Activated B cell treated with CpG ODN at 0.5 μM for 24 hours (primary cell): ENCODE measurements around the gene KAT2B. TPM values are rescaled to one million over a fixed set of nuclear protein-coding genes. Genes with fewer than 3 reads are reported as not detected.

Experiments
- ATAC-seq: fragments of 200-7000 bp; cut with Tn5 transposase; one replicate; pipeline ENCODE4 v1.10.0; 2021; ENCODE audit warnings: low read depth, mild to moderate bottlenecking, moderate library complexity
- CTCF ChIA-PET: fragments of 350-600 bp; sonication (Branson Sonifier 250); formaldehyde crosslinking; loops from one replicate; lab custom pipeline; 2021; ENCODE audit warnings: antibody characterized with exemption; lab: Charles Lee
- POLR2A ChIA-PET: fragments of 350-600 bp; sonication (Branson Sonifier 250); formaldehyde crosslinking; loops from one replicate; lab custom pipeline; 2021; ENCODE audit warnings: antibody characterized with exemption; lab: Charles Lee
- DNase-seq: peaks from one replicate; pipeline ENCODE4 v3.0.0; 2022
- H3K27ac Mint-ChIP-seq: one replicate; pipeline ENCODE4 v1.8.0; 2020; ENCODE audit warnings: mixed read lengths
- H3K27me3 Mint-ChIP-seq: one replicate; pipeline ENCODE4 v1.8.0; 2021; ENCODE audit warnings: mixed read lengths
- H3K36me3 Mint-ChIP-seq: one replicate; pipeline ENCODE4 v1.8.0; 2021; ENCODE audit warnings: low read depth, mixed read lengths
- H3K4me1 Mint-ChIP-seq: one replicate; pipeline ENCODE4 v1.8.0; 2021; ENCODE audit warnings: mixed read lengths
- H3K4me3 Mint-ChIP-seq: one replicate; pipeline ENCODE4 v1.8.0; 2020; ENCODE audit warnings: mild to moderate bottlenecking, mixed read lengths
- H3K9me3 Mint-ChIP-seq: one replicate; pipeline ENCODE4 v1.8.0; 2020; ENCODE audit warnings: mixed read lengths
- intact Hi-C: fragments of 100-400 bp; cut with micrococcal nuclease; formaldehyde crosslinking; loops from one replicate; pipeline ENCODE4 v1.15.1; 2024
- total RNA-seq: library from RNA; stranded (reverse); gene quantifications from 2 replicates; pipeline ENCODE4 v1.2.3, GENCODE V29; 2022
- TF ChIP-seq, protein P1 (sequence below): fragments of 200-600 bp; IDR thresholded peaks from one replicate; pipeline ENCODE4 v1.8.0; 2022; ENCODE audit warnings: antibody characterized with exemption, mild to moderate bottlenecking

Gene KAT2B
- total RNA-seq, 1 donor from 2014 or later: 35.9 TPM

DNA sequence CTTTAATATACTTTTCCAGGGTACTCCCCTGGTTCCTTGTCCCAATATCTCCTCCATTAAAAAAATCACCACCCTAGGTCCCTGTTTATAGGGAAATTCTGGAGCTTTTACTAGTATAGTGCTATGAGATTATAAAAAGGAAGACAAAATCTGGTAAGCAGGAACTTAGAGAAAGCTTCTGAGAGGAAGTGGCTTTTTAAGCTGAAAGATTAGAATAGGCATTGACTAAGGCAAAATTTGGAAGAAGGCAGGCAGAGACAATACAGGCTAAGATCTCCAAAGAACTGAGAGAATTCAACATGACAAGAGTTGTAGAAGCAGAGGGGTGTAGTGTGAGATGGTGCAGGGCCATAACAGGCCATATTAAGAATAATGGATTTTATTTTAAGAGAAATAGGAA is 120.0 kb downstream of the KAT2B start:
- Mint-ChIP-seq H3K9me3 (no peaks in the 10 kb centered on the region), H3K4me1 (peaks cover 38% of the 10 kb centered on the region), H3K4me3 (no peak overlapping the region), H3K27me3 (no peaks in the 10 kb centered on the region), H3K27ac (peak overlapping the region; percentile 60), H3K36me3 (peaks cover 12% of the 10 kb centered on the region)
- intact Hi-C loops: loop anchor here (2.0 kb wide), 2 partner anchors 15 to 17 kb away; no protein-coding TSS in a partner anchor
- TF ChIP-seq, protein P1, sequence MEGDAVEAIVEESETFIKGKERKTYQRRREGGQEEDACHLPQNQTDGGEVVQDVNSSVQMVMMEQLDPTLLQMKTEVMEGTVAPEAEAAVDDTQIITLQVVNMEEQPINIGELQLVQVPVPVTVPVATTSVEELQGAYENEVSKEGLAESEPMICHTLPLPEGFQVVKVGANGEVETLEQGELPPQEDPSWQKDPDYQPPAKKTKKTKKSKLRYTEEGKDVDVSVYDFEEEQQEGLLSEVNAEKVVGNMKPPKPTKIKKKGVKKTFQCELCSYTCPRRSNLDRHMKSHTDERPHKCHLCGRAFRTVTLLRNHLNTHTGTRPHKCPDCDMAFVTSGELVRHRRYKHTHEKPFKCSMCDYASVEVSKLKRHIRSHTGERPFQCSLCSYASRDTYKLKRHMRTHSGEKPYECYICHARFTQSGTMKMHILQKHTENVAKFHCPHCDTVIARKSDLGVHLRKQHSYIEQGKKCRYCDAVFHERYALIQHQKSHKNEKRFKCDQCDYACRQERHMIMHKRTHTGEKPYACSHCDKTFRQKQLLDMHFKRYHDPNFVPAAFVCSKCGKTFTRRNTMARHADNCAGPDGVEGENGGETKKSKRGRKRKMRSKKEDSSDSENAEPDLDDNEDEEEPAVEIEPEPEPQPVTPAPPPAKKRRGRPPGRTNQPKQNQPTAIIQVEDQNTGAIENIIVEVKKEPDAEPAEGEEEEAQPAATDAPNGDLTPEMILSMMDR: no peak
- ATAC-seq (peak; percentile 21), DNase-seq (no peak)
- ChIA-PET POLR2A (interaction anchor here (1.2 to 1.4 kb wide), 2 partner anchors 26 to 31 kb away, joined by 3 to 4 read pairs; partner anchors contain the start of gene SGO1), CTCF (no interaction called here)

DNA sequence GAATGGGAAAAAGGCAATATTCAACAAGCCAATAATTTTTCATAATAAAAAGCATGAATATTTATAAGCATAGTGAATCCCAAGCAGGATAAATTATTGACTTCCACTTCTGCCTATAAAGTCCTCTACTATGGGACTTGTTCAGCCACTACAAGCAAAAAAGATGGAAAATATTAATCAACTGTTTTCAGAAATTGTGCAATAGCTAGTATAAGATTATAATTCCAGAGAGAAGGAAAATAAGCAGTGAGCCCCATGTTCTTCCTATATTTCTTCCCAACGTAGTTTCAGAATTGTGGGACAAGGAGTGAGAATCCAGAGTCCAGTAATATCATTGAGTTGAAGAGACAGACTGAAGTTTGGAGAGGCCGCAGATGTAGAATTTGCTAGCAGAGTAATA is 121.5 kb downstream of the KAT2B start:
- no peaks in the 10 kb centered on the region for H3K27me3 Mint-ChIP-seq
- no peaks in the 10 kb centered on the region for H3K9me3 Mint-ChIP-seq
- ATAC-seq (no peak), DNase-seq (no peak)
- peaks cover 10% of the 10 kb centered on the region for H3K36me3 Mint-ChIP-seq
- H3K27ac Mint-ChIP-seq: no peak overlapping the region
- POLR2A ChIA-PET: no interaction called here
- H3K4me1 Mint-ChIP-seq: peaks cover 43% of the 10 kb centered on the region
- no peak overlapping the region for H3K4me3 Mint-ChIP-seq
- TF ChIP-seq, protein P1: no peak
- intact Hi-C loops: loop anchor here (2.0 kb wide), 2 partner anchors 15 to 17 kb away; no protein-coding TSS in a partner anchor
- CTCF ChIA-PET: no interaction called here

DNA sequence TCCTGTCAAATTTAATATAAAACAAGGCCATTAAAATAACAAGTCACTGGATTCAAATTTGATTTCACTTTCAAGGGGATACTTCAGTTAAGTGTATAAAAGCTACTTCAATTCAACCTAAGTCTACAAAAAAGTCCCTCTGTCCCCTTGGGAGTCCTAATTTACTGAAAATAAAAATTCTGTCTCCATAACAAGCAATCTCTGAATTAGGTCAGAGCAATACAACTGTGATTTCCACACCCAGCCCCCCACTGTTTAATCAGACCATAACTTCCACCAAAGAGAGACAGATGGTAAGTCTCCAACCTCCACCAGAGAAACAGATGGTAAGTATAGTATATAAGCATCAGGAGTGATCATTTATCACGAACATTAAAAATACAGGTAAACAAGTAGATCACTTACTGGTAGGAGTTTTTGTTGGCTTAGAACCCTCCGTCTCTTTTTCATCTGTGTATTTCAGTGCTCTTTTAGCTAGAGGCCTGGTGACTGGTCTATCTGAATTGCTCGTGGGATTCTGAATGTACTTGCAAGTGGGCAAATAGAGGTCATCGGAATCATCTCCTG is 133.7 kb downstream of the KAT2B start:
- ATAC-seq (peak; percentile 50), DNase-seq (no peak)
- POLR2A ChIA-PET: interaction anchor here (1.0 kb wide), 1 partner anchor 134 kb away, joined by 3 read pairs; the partner anchor contains the start of gene KAT2B
- Mint-ChIP-seq H3K4me1 (peaks cover 13% of the 10 kb centered on the region), H3K9me3 (no peaks in the 10 kb centered on the region), H3K4me3 (no peak overlapping the region), H3K27me3 (no peaks in the 10 kb centered on the region), H3K36me3 (peaks cover 43% of the 10 kb centered on the region), H3K27ac (no peak overlapping the region)
- intact Hi-C loops: no loop called here
- CTCF ChIA-PET: no interaction called here
- TF ChIP-seq, protein P1: no peak

DNA sequence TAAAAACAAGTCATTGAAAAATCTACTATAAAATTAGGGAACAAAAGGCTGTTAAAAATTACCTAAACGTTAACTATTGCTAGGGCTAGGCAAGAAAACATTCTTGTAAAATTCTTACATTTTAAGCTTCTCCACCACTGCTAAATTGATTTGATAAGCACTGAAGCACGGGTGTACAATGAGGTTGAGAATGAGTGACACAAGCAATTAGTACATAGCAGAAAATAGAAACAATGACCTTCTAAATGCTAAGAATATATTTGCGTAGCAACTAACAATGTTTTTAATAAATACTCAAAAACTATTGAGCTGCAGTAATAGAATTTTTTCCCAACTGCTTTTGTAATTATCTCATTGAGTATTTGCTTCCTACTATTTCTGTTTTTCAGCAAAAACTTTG is 141.0 kb downstream of the KAT2B start:
- intact Hi-C loops: loop anchor here (10.0 kb wide), 1 partner anchor 296 kb away; no protein-coding TSS in a partner anchor
- peaks cover 33% of the 10 kb centered on the region for H3K36me3 Mint-ChIP-seq
- H3K9me3 Mint-ChIP-seq: no peaks in the 10 kb centered on the region
- H3K27me3 Mint-ChIP-seq: no peaks in the 10 kb centered on the region
- no peak for ATAC-seq
- no peak overlapping the region for H3K4me3 Mint-ChIP-seq
- no peak overlapping the region for H3K27ac Mint-ChIP-seq
- ChIA-PET CTCF (no interaction called here), POLR2A (no interaction called here)
- TF ChIP-seq, protein P1: no peak
- no peaks in the 10 kb centered on the region for H3K4me1 Mint-ChIP-seq
- no peak for DNase-seq

DNA sequence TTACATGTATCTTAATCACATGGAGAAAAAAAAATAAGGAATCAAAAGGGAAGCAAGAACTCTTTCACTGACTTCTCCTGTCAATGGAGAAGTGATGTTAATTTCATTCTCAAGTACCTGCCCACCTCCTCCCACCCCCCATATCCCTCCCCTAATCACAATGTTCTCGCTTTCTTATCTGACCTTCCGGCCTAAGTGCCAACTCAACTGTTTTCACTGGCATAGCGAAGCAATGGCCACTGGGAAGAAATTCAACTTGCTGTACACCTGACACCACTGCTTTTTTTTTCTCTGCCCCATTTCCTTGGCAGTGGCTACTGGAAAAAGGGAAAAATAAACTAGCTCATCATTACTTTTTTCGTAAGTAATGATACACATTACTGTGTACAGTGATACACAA is 142.0 kb downstream of the KAT2B start:
- H3K27me3 Mint-ChIP-seq: no peaks in the 10 kb centered on the region
- DNase-seq: no peak
- CTCF ChIA-PET: no interaction called here
- POLR2A ChIA-PET: no interaction called here
- H3K4me3 Mint-ChIP-seq: no peak overlapping the region
- no peaks in the 10 kb centered on the region for H3K9me3 Mint-ChIP-seq
- intact Hi-C loops: loop anchor here (10.0 kb wide), 1 partner anchor 297 kb away; no protein-coding TSS in a partner anchor
- H3K36me3 Mint-ChIP-seq: peaks cover 30% of the 10 kb centered on the region
- no peak overlapping the region for H3K27ac Mint-ChIP-seq
- TF ChIP-seq, protein P1: no peak
- ATAC-seq: no peak
- no peaks in the 10 kb centered on the region for H3K4me1 Mint-ChIP-seq
